PC-3 (cell line): ENCODE data around the gene POTEF. TPM values are rescaled to one million over a fixed set of nuclear protein-coding genes. Genes with fewer than 3 reads are reported as not detected.
"Not testable (repeated sequence)": the region's sequence is repeated elsewhere in the genome, so short reads cannot be mapped to it uniquely, and the experiment has no call there.

Source experiments
- ATAC-seq: fragments of 200-7000 bp; cut with Tn5 transposase; 2 replicates; pipeline ENCODE4 v1.9.1; 2020; ENCODE audit warnings: mild to moderate bottlenecking, moderate library complexity
- BruUV-seq: library from RNA; stranded (reverse); fragments of 400-500 nt; replicated peaks from 2 replicates; lab custom pipeline; 2021; lab: Mats Ljungman, UMichigan
- CTCF ChIA-PET: fragments of 300-600 bp; sonication (Branson Sonifier 250); formaldehyde crosslinking; loops from one replicate; lab custom pipeline; 2022; ENCODE audit warnings: antibody characterized with exemption; lab: Charles Lee
- POLR2A ChIA-PET: fragments of 300-600 bp; sonication (Branson Sonifier 250); formaldehyde crosslinking; loops from one replicate; lab custom pipeline; 2022; ENCODE audit warnings: antibody characterized with exemption; ENCODE audit not compliant: unreplicated experiment; lab: Charles Lee
- DNase-seq: peaks from one replicate; pipeline ENCODE4 v3.0.0-alpha.2; 2015
- H2AFZ ChIP-seq: fragments of 300-600 bp; sonication (generic); 2 replicates; pipeline ENCODE4 v1.6.0; 2016; ENCODE audit warnings: antibody characterized with exemption, low read length
- H3F3A ChIP-seq: fragments of 300-600 bp; sonication (generic); one replicate; pipeline ENCODE4 v1.6.0; 2017; ENCODE audit warnings: antibody characterized with exemption, low read length, control low read depth, mild to moderate bottlenecking; ENCODE audit not compliant: unreplicated experiment
- H3K27ac ChIP-seq: fragments of 300-600 bp; sonication (generic); 2 replicates; pipeline ENCODE4 v1.5.1; 2016; ENCODE audit warnings: mild to moderate bottlenecking, low read length
- H3K27me3 ChIP-seq: fragments of 300-600 bp; sonication (generic); 2 replicates; pipeline ENCODE4 v1.6.1; 2016; ENCODE audit warnings: low read length, mixed read lengths
- H3K36me3 ChIP-seq: fragments of 300-600 bp; sonication (generic); 2 replicates; pipeline ENCODE4 v1.6.1; 2016; ENCODE audit warnings: low read depth, mixed run types, low read length, mixed read lengths
- H3K4me1 ChIP-seq: fragments of 300-600 bp; sonication (generic); 2 replicates; pipeline ENCODE4 v1.5.1; 2016; ENCODE audit warnings: low read length; ENCODE audit not compliant: insufficient read depth
- H3K4me2 ChIP-seq: fragments of 300-600 bp; sonication (generic); 2 replicates; pipeline ENCODE4 v1.6.0; 2016; ENCODE audit warnings: low read length
- H3K4me3 ChIP-seq: fragments of 300-600 bp; sonication (generic); 2 replicates; pipeline ENCODE4 v1.5.1; 2016; ENCODE audit warnings: mild to moderate bottlenecking, low read length, mixed read lengths
- H3K79me2 ChIP-seq: fragments of 300-600 bp; sonication (generic); 2 replicates; pipeline ENCODE4 v1.6.1; 2017; ENCODE audit warnings: low read length, mixed read lengths
- H3K9ac ChIP-seq: fragments of 300-600 bp; sonication (generic); 2 replicates; pipeline ENCODE4 v1.6.0; 2016; ENCODE audit warnings: mild to moderate bottlenecking, low read length
- H3K9me2 ChIP-seq: fragments of 300-600 bp; sonication (generic); replicated peaks from 2 replicates; pipeline ENCODE4 v1.6.1; 2016; ENCODE audit warnings: mixed run types, low read length, mixed read lengths
- H3K9me3 ChIP-seq: fragments of 300-600 bp; sonication (generic); 2 replicates; pipeline ENCODE4 v1.6.1; 2016; ENCODE audit warnings: low read length, mixed read lengths
- H4K20me1 ChIP-seq: fragments of 300-600 bp; sonication (generic); 2 replicates; pipeline ENCODE4 v1.6.1; 2016; ENCODE audit warnings: low read length, mixed read lengths
- EZH2 ChIP-seq: fragments of 300-600 bp; sonication (generic); IDR thresholded peaks from one replicate; pipeline ENCODE4 v1.6.1; 2017; ENCODE audit warnings: antibody characterized with exemption, mild to moderate bottlenecking, low read length; ENCODE audit not compliant: unreplicated experiment
- EZH2phosphoT487 ChIP-seq: fragments of 300-600 bp; sonication (generic); IDR thresholded peaks from 2 replicates; pipeline ENCODE4 v1.6.1; 2018; ENCODE audit warnings: mild to moderate bottlenecking, antibody characterized with exemption, low read length, borderline replicate concordance
- intact Hi-C: fragments of 100-400 bp; cut with micrococcal nuclease; formaldehyde crosslinking; loops from 2 replicates; pipeline ENCODE4 v1.9.0; 2023
- total RNA-seq: library from RNA; depleted of rRNA; stranded (reverse); fragments of >200 nt; gene quantifications from 2 replicates; pipeline ENCODE4 v1.2.3, GENCODE V29; 2014
- TF ChIP-seq, protein P1 (sequence below): fragments of 300-600 bp; sonication (generic); conservative IDR thresholded peaks from 2 replicates; pipeline ENCODE4 v1.5.1; 2017; ENCODE audit warnings: antibody characterized with exemption, low read depth, mild to moderate bottlenecking, low read length

The POTEF gene
- total RNA-seq, 1 experiment from 2014 or later, result not detected

DNA sequence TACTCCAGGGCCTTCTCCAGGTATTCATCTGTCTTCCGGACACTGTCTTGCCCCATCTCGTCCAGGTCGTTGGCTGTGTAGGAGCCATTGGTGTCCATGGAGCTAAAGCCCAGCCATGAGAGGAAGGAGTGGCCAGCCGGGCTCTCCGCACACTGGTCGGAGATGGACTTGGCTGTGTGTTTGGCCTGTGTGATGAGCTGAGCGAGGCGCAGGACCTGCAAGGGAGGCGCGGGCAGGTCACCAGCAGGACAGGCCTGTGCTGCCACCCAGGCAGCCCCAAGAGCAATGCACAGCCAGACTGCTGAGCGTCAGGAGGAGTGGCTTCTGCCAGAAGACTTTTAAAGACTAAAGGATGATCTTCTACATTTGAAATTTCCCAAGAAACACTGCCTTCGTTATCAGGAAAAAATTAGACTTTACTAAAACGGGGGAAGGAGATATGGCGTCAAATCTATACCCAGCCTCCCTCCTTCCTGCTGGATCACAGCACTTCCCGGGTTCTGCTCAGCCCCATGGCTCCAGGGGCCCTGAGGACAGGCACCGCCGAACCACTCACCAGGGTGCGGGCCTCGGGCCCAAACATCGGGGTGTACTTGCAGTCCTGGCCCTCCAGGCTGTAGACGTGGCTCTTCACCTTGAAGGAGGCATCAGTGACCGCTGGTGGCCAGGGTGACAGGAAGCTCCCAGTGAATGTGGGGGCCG is 24.9 kb upstream of the POTEF start:
- H3K36me3 ChIP-seq, CTCF ChIA-PET, BruUV-seq, H3K9ac ChIP-seq, POLR2A ChIA-PET, H4K20me1 ChIP-seq, intact Hi-C loops, H3F3A ChIP-seq, DNase-seq, H3K4me2 ChIP-seq, H3K79me2 ChIP-seq, H3K9me2 ChIP-seq, ATAC-seq, H3K4me1 ChIP-seq, H2AFZ ChIP-seq, H3K27ac ChIP-seq, H3K9me3 ChIP-seq, H3K27me3 ChIP-seq, H3K4me3 ChIP-seq: not testable (repeated sequence)

DNA sequence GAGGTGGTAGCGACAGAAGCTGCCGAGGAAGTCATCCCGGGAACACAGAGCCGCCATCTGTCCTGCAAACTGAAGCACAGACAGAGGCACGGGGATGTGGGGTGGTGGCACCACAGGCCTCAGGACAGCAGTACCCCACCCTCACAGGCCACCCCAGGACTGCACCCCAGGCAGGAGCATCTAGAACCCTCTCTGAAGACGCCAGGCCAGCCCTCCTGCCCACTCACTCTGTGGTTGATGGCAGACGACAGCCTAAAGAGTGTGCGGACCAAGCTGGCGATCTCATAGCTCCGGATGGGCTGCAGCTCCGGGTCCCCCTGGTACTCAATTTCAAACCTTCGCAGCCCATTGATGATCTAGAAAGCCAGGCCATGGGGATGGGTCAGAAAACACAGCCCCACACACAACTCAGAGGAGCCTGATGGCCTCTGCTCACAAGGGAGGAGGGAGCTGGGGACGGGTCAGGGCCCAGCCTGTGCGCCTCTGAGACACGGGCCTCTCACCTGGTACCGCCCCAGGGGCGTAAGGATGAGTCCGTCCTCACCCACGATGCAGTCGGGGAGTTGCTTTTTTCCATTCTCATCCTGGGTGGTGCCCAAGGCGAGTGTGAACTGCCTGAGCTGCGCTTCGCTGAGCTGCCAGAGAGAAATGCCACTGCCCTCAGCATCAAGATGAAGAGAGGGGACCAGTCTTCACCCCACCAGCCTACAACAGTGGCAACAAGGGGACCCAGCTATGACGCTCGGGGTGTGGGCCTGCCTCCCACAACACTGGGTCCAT is 24.0 kb upstream of the POTEF start:
- H3K9me2 ChIP-seq, result no peaks in the 10 kb centered on the region
- no peak overlapping the region for H3K27ac ChIP-seq
- TF ChIP-seq EZH2phosphoT487, result no peak
- no peak for TF ChIP-seq EZH2
- TF ChIP-seq, protein P1, sequence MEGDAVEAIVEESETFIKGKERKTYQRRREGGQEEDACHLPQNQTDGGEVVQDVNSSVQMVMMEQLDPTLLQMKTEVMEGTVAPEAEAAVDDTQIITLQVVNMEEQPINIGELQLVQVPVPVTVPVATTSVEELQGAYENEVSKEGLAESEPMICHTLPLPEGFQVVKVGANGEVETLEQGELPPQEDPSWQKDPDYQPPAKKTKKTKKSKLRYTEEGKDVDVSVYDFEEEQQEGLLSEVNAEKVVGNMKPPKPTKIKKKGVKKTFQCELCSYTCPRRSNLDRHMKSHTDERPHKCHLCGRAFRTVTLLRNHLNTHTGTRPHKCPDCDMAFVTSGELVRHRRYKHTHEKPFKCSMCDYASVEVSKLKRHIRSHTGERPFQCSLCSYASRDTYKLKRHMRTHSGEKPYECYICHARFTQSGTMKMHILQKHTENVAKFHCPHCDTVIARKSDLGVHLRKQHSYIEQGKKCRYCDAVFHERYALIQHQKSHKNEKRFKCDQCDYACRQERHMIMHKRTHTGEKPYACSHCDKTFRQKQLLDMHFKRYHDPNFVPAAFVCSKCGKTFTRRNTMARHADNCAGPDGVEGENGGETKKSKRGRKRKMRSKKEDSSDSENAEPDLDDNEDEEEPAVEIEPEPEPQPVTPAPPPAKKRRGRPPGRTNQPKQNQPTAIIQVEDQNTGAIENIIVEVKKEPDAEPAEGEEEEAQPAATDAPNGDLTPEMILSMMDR, result no peak
- no peak overlapping the region for H3K9ac ChIP-seq
- intact Hi-C loops, result no loop called here
- H3K9me3 ChIP-seq, result no peaks in the 10 kb centered on the region
- BruUV-seq, result no TSS peak
- ChIA-PET CTCF (no interaction called here), POLR2A (no interaction called here)
- no peaks in the 10 kb centered on the region for H3F3A ChIP-seq
- no peaks in the 10 kb centered on the region for H4K20me1 ChIP-seq
- DNase-seq (no peak), ATAC-seq (no peak)
- H3K4me1 ChIP-seq, result no peaks in the 10 kb centered on the region
- H2AFZ ChIP-seq, result no peak overlapping the region
- no peaks in the 10 kb centered on the region for H3K27me3 ChIP-seq
- no peaks in the 10 kb centered on the region for H3K36me3 ChIP-seq
- no peaks in the 10 kb centered on the region for H3K79me2 ChIP-seq
- no peak overlapping the region for H3K4me3 ChIP-seq
- H3K4me2 ChIP-seq, result no peak overlapping the region

GRCh38 chr2:130152136-130152815 is 23.3 kb upstream of the POTEF start:
- BruUV-seq, H3K27ac ChIP-seq, H3K4me2 ChIP-seq, H3K36me3 ChIP-seq, H2AFZ ChIP-seq, POLR2A ChIA-PET, H3K9me3 ChIP-seq, H3K4me3 ChIP-seq, ATAC-seq, DNase-seq, H3F3A ChIP-seq, CTCF ChIA-PET, H3K4me1 ChIP-seq, H3K79me2 ChIP-seq, H3K9me2 ChIP-seq, H3K9ac ChIP-seq, H4K20me1 ChIP-seq, intact Hi-C loops, H3K27me3 ChIP-seq: not testable (repeated sequence)

DNA sequence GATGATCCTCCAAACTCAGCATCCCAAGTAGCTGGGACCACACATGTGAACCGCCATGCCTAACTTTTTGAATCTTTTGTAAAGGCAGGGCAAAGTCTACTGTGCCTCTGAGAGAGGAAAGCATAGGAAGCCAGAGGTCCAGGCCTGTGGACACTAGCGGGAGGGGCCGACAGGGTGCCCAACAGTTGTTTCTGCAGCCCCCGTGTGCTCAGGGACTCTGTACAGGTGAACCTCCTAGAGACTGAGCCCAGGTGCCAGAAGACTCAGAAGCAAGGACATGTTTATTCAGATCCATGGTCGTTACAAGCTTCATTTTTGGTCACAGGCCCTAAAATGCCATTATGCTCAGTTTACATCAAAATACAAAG is 22.1 kb upstream of the POTEF start:
- H3K4me3 ChIP-seq, H3K27ac ChIP-seq, H3K4me1 ChIP-seq, BruUV-seq, DNase-seq, H3K79me2 ChIP-seq, H3K4me2 ChIP-seq, H3K9me3 ChIP-seq, H4K20me1 ChIP-seq, H3K27me3 ChIP-seq, POLR2A ChIA-PET, intact Hi-C loops, H3F3A ChIP-seq, H2AFZ ChIP-seq, H3K9ac ChIP-seq, H3K9me2 ChIP-seq, ATAC-seq, H3K36me3 ChIP-seq: not testable (repeated sequence)
- CTCF ChIA-PET, result interaction anchor here (0.6 kb wide), 1 partner anchor 215 kb away, joined by 6 read pairs; no protein-coding TSS in a partner anchor
